Lower lobe of right lung (tissue), 2 donors: ENCODE measurements around the gene CHAD. TPM values are rescaled to one million over a fixed set of nuclear protein-coding genes. Genes with fewer than 3 reads are reported as not detected.
"Not testable (repeated sequence)": the region's sequence is repeated elsewhere in the genome, so short reads cannot be mapped to it uniquely, and the experiment has no call there.

Experiments
- ATAC-seq, 2 donors: fragments of 200-7000 bp; cut with Tn5 transposase; one replicate each; pipeline ENCODE4 v1.9.1; 2020 to 2022; ENCODE audit warnings: mild to moderate bottlenecking in 2 of 2, moderate library complexity in 2 of 2
- DNase-seq: peaks from one replicate; pipeline ENCODE4 v3.0.0-alpha.2; 2020
- H3K27ac ChIP-seq: fragments of 200-600 bp; one replicate; pipeline ENCODE4 v1.8.0; 2022
- H3K27me3 ChIP-seq: fragments of 200-600 bp; one replicate; pipeline ENCODE4 v1.8.0; 2022; ENCODE audit warnings: low read depth
- H3K36me3 ChIP-seq: fragments of 200-600 bp; one replicate; pipeline ENCODE4 v1.8.0; 2022; ENCODE audit warnings: mild to moderate bottlenecking
- H3K4me1 ChIP-seq: fragments of 200-600 bp; one replicate; pipeline ENCODE4 v1.8.0; 2022
- H3K4me3 ChIP-seq: fragments of 200-600 bp; one replicate; pipeline ENCODE4 v1.8.0; 2022; ENCODE audit warnings: mild to moderate bottlenecking
- H3K9me3 ChIP-seq: fragments of 200-600 bp; one replicate; pipeline ENCODE4 v1.8.0; 2022
- CTCF ChIP-seq: fragments of 200-600 bp; IDR thresholded peaks from one replicate; pipeline ENCODE4 v1.8.0; 2022; ENCODE audit warnings: antibody characterized with exemption, mild to moderate bottlenecking
- intact Hi-C: fragments of 100-400 bp; cut with DNase I; formaldehyde crosslinking; loops from one replicate; pipeline ENCODE4 v1.11.0; 2022
- total RNA-seq: library from RNA; stranded (reverse); fragmentation: NEBNext Ultra II Directional; extraction: Animal tissue kit (Norgen Biotek cat#: 25700); gene quantifications from one replicate; pipeline ENCODE4 v1.2.1, GENCODE V29; 2021
- donor health status: DM: no; HTN: yes; CAD: no; lungs with severe emphysema.

The CHAD gene
- total RNA-seq, 1 donor from 2014 or later: not detected

- H3K4me1 ChIP-seq: peaks cover 27% of the 10 kb centered on the region
- DNase-seq: peak; percentile 44
- intact Hi-C loops: no loop called here
- TF ChIP-seq CTCF: no peak
- H3K4me3 ChIP-seq: no peak overlapping the region
- H3K9me3 ChIP-seq: no peaks in the 10 kb centered on the region
- no peaks in the 10 kb centered on the region for H3K27me3 ChIP-seq
- peaks cover 30% of the 10 kb centered on the region for H3K36me3 ChIP-seq
- H3K27ac ChIP-seq: no peak overlapping the region
- ATAC-seq: no peak
These were observed 8.1 kb upstream of the CHAD start for GRCh38 chr17:50476545-50477315.

GRCh38 chr17:50475775-50476544 is 7.3 kb upstream of the CHAD start:
- H3K9me3 ChIP-seq, H3K27ac ChIP-seq, ATAC-seq, H3K4me3 ChIP-seq, H3K27me3 ChIP-seq, intact Hi-C loops: not testable (repeated sequence)
- peaks cover 32% of the 10 kb centered on the region for H3K36me3 ChIP-seq
- DNase-seq: peak; percentile 8
- peaks cover 21% of the 10 kb centered on the region for H3K4me1 ChIP-seq

- H3K9me3 ChIP-seq: no peaks in the 10 kb centered on the region
- peaks cover 32% of the 10 kb centered on the region for H3K36me3 ChIP-seq
- intact Hi-C loops: no loop called here
- DNase-seq: peak; percentile 3
- no peaks in the 10 kb centered on the region for H3K27me3 ChIP-seq
- ATAC-seq: no peak
- no peak overlapping the region for H3K27ac ChIP-seq
- H3K4me1 ChIP-seq: peaks cover 20% of the 10 kb centered on the region
- no peak overlapping the region for H3K4me3 ChIP-seq
- TF ChIP-seq CTCF: no peak
These were observed 6.7 kb upstream of the CHAD start for GRCh38 chr17:50475362-50475761.

GRCh38 chr17:50474523-50474922 is 5.8 kb upstream of the CHAD start:
- no peak for ATAC-seq
- H3K27ac ChIP-seq: no peak overlapping the region
- no peak for TF ChIP-seq CTCF

GRCh38 chr17:50473901-50474300 is 5.2 kb upstream of the CHAD start:
- intact Hi-C loops: no loop called here
- H3K9me3 ChIP-seq: no peaks in the 10 kb centered on the region
- no peak for TF ChIP-seq CTCF
- peaks cover 27% of the 10 kb centered on the region for H3K36me3 ChIP-seq
- peak; percentile 42 for DNase-seq
- H3K4me3 ChIP-seq: no peak overlapping the region
- H3K27me3 ChIP-seq: peaks cover 3% of the 10 kb centered on the region
- no peak overlapping the region for H3K27ac ChIP-seq
- ATAC-seq: no peak
- H3K4me1 ChIP-seq: peaks cover 13% of the 10 kb centered on the region

More at GRCh38 chr17:50474523-50474922, 5.8 kb upstream of the CHAD start:
- intact Hi-C loops: no loop called here
- Histone ChIP-seq H3K27me3 (no peaks in the 10 kb centered on the region), H3K36me3 (peaks cover 27% of the 10 kb centered on the region), H3K4me3 (no peak overlapping the region), H3K9me3 (no peaks in the 10 kb centered on the region), H3K4me1 (peaks cover 12% of the 10 kb centered on the region)
- peak; percentile 7 for DNase-seq

GRCh38 chr17:50472761-50473161 is 4.1 kb upstream of the CHAD start:
- H3K27ac ChIP-seq, H3K9me3 ChIP-seq, intact Hi-C loops, ATAC-seq, H3K4me3 ChIP-seq: not testable (repeated sequence)
- Histone ChIP-seq H3K36me3 (peaks cover 27% of the 10 kb centered on the region), H3K27me3 (peaks cover 11% of the 10 kb centered on the region), H3K4me1 (peaks cover 13% of the 10 kb centered on the region)
- peak; percentile 30 for DNase-seq
